ENCODE results near the gene MAFG. TPM values are rescaled to one million over a fixed set of nuclear protein-coding genes. Genes with fewer than 3 reads are reported as not detected.
A peak's percentile ranks its signal among the peaks of the same experiment; 100 is the strongest.

Gene MAFG
- polyA plus RNA-seq, 1 of the 3 experiments (the other 2 are of a cell fraction) = 38.7 TPM

DNA sequence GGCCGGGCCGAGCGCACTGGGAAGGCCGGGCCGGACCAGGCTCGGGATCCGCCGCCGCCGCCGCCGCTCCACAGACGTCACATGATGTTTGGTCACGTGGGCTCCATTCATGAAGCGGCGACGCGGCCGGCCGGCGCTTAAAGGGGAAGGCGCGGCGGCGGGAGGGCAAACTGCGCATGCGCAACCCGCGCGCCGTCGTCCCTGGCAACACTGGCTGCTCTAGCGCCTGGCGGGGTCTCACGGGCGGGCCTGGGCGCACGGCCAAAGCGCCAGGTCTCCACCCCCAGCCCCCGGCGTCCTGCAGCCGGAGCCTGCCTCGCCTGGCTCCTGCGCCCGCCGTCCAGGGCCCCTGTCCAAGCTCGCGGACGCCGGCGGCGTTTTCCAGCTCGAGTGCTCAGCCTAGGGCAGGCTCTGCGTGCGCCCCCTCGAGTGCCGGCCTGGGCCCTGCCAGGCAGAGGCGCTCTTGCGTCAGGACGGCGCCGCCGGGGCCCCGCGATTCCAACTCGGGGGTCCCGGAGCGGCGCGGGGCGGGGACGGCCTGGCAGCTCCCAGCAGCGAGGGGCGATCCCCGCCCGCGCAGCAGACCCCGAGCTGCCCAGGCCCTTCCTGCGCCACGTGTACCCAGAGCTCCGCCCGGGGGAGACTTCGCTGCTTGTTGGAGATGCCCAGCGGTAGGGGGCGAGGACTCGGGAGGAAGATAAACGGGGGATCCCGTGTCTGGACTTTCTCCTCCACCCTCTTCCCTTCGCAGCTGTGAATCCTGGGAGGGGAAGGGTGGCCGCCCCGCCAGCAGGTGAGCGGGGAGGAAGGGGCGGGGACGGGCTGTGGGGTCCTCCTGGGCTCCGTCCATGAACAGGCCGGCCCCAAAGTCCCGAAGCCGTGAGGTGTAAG, at the start of gene MAFG (continued):
- TF ChIP-seq, protein P1, sequence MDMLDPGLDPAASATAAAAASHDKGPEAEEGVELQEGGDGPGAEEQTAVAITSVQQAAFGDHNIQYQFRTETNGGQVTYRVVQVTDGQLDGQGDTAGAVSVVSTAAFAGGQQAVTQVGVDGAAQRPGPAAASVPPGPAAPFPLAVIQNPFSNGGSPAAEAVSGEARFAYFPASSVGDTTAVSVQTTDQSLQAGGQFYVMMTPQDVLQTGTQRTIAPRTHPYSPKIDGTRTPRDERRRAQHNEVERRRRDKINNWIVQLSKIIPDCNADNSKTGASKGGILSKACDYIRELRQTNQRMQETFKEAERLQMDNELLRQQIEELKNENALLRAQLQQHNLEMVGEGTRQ (IDR thresholded peaks at IDR 0.05; ENCODE audit: borderline replicate concordance, low read depth, low read length) = peak; percentile 96
- TF ChIP-seq TAF1 (IDR thresholded peaks at IDR 0.05; ENCODE audit: borderline replicate concordance, low read depth, low read length) = no peak
- TF ChIP-seq GATA2 (CRISPR knock-in tag; IDR thresholded peaks at IDR 0.05) = no peak
- peak; percentile 7; the same call in 1 of the 2 replicates for TF ChIP-seq GABPA (IDR thresholded peaks at IDR 0.05; ENCODE audit: low read depth)
- TF ChIP-seq EZH2phosphoT487 (IDR thresholded peaks at IDR 0.05; ENCODE audit: borderline replicate concordance, low read depth) = no peak
- no peak for TF ChIP-seq TCF12 (IDR thresholded peaks at IDR 0.05)
- TF ChIP-seq, protein P2, sequence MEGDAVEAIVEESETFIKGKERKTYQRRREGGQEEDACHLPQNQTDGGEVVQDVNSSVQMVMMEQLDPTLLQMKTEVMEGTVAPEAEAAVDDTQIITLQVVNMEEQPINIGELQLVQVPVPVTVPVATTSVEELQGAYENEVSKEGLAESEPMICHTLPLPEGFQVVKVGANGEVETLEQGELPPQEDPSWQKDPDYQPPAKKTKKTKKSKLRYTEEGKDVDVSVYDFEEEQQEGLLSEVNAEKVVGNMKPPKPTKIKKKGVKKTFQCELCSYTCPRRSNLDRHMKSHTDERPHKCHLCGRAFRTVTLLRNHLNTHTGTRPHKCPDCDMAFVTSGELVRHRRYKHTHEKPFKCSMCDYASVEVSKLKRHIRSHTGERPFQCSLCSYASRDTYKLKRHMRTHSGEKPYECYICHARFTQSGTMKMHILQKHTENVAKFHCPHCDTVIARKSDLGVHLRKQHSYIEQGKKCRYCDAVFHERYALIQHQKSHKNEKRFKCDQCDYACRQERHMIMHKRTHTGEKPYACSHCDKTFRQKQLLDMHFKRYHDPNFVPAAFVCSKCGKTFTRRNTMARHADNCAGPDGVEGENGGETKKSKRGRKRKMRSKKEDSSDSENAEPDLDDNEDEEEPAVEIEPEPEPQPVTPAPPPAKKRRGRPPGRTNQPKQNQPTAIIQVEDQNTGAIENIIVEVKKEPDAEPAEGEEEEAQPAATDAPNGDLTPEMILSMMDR (IDR thresholded peaks at IDR 0.05) = peak; percentile 63
- TF ChIP-seq, protein P3, sequence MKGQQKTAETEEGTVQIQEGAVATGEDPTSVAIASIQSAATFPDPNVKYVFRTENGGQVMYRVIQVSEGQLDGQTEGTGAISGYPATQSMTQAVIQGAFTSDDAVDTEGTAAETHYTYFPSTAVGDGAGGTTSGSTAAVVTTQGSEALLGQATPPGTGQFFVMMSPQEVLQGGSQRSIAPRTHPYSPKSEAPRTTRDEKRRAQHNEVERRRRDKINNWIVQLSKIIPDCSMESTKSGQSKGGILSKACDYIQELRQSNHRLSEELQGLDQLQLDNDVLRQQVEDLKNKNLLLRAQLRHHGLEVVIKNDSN (IDR thresholded peaks at IDR 0.05; ENCODE audit: borderline replicate concordance, low read depth) = peak; percentile 98
- TF ChIP-seq TEAD4 (IDR thresholded peaks at IDR 0.05; ENCODE audit: borderline replicate concordance, insufficient read depth) = no peak

DNA sequence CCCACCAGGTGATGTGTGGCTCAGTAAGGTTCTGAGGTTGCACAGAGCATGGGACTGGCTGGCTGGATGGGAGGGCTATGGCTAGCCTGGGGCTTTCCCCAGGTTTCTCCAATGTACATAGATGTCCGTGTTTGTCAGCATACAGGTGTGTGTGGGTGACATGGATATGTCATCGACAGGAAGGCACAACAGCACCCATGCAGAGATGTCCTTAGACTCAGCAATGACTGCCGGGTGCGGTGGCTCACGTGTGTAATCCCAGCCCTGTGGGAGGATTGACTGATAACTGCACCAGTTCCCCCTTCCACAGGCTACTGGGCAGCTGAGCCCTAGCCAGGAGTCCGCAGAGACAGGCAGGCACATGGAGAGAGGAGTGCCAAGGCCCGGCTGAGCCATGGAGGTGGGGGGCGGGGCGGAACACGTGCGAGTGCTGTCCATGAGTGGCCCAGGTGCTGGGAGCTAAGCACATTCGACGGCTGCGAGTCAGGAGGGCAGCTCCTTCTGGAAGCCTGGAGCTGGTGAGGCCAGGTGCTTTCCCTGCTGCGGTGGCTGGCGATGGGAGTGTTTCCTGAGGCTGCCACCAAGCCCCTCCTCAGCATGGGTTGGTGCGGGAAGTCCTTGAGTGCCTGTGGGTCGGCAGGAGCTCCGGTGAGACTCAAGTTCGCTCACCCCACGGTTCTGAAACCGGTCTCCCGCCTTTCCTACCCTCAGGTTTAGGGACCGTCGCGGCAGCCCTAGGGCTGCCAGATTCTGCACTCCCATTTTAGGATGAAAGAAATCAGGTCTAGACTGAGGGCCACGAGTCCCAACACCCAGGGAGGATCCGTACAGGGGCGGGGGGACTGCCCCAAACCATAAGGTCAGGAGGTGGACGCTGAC, 49.0 kb upstream of the MAFG start:
- CTCF ChIA-PET = interaction anchor here (1.2 to 11.6 kb wide), 6 partner anchors 9 to 60 kb away, joined by 3 to 85 read pairs (median 14); partner anchors contain the start of genes CENPX, LRRC45, NOTUM and RAC3

More for the DNA sequence above, 49.0 kb upstream of the MAFG start:
- 50% methylated on average over 27 of the region's 30 CpGs for WGBS (ENCODE audit: low lambda C conversion rate)
- H3K4me2 ChIP-seq = peak overlapping the region; percentile 99
- peaks cover 11 to 15% of the 10 kb centered on the region in 2 experiments for H3K36me3 ChIP-seq (replicated peaks in 1 of 2; ENCODE audit: control insufficient read depth in 1 of 2, insufficient read depth in 2 of 2, low read length in 1 of 2)
- peaks cover 3% of the 10 kb centered on the region for H3F3A ChIP-seq (replicated peaks; ENCODE audit: insufficient read depth)
- peaks cover 26% of the 10 kb centered on the region for H3K79me2 ChIP-seq (ENCODE audit: insufficient read depth)
- POLR2A ChIA-PET = interaction anchor here (0.6 to 1.5 kb wide), 7 partner anchors 9 to 107 kb away, joined by 3 to 9 read pairs (median 3); partner anchors contain the start of gene PYCR1
- TF ChIP-seq FOSL2 (IDR thresholded peaks at IDR 0.05; ENCODE audit: borderline replicate concordance, low read depth) (no peak), NFIC (IDR thresholded peaks at IDR 0.05; ENCODE audit: borderline replicate concordance) (no peak), ELF1 (IDR thresholded peaks at IDR 0.05) (no peak), MXI1 (IDR thresholded peaks at IDR 0.05; ENCODE audit: low read depth, low read length) (peak; percentile 73; the same call in 1 of the 2 replicates), FOXJ3 (CRISPR knock-in tag; IDR thresholded peaks at IDR 0.05) (0 out of 2 replicates have a peak, but pooled peaks have one; percentile 25), TAF1 (IDR thresholded peaks at IDR 0.05; ENCODE audit: borderline replicate concordance, low read depth, low read length) (no peak)
- peak overlapping the region; percentile 94 for H3K9ac ChIP-seq
- H2AFZ ChIP-seq (ENCODE audit: low read depth) = peak overlapping the region; percentile 91
- H3K27ac ChIP-seq (ENCODE audit: low read depth in 2 of 2, low read length in 1 of 2) = peak overlapping the region; percentile 65 to 83; a peak in 3 of 4 replicates
- no peaks in the 10 kb centered on the region for H3K27me3 ChIP-seq (ENCODE audit: insufficient read depth)
- DNase-seq = no peak
- H3K4me1 ChIP-seq (ENCODE audit: control insufficient read depth in 1 of 2, insufficient read depth in 2 of 2, low read depth in 1 of 2, low read length in 1 of 2) = peaks cover 10 to 18% of the 10 kb centered on the region in 2 experiments; a peak in 2 of 4 replicates
- H3K9me2 ChIP-seq = no peaks in the 10 kb centered on the region
- peaks cover 4% of the 10 kb centered on the region; the same call in 1 of the 2 replicates for H3K9me3 ChIP-seq
- H3K4me3 ChIP-seq (ENCODE audit: low read depth in 2 of 2, low read length in 1 of 2) = peak overlapping the region; percentile 69 to 95
- no peaks in the 10 kb centered on the region for H4K20me1 ChIP-seq (ENCODE audit: insufficient read depth)
